ENCODE measurements around the gene CNTN6.

The CNTN6 gene

DNA sequence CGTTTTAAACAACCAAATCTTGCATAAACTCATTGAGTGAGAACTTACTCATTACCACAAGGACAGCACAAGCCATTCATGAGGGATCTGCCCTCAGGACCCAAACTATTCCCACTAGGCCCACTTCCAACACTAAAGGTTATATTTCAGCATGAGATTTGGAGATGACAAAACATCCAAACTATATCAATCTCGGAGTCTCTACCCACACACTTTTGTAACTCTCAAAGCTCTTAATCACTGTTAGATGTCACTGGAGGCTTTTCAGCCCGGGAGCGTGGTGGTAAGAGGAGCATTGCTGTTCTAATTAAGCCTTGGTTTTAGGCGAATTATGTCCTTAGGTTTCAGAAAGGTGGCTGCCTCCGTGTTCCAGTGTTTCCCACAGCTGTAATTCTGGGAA, 86.3 kb downstream of the CNTN6 start:
- no peak for DNase-seq (ENCODE audit: low spot score)

DNA sequence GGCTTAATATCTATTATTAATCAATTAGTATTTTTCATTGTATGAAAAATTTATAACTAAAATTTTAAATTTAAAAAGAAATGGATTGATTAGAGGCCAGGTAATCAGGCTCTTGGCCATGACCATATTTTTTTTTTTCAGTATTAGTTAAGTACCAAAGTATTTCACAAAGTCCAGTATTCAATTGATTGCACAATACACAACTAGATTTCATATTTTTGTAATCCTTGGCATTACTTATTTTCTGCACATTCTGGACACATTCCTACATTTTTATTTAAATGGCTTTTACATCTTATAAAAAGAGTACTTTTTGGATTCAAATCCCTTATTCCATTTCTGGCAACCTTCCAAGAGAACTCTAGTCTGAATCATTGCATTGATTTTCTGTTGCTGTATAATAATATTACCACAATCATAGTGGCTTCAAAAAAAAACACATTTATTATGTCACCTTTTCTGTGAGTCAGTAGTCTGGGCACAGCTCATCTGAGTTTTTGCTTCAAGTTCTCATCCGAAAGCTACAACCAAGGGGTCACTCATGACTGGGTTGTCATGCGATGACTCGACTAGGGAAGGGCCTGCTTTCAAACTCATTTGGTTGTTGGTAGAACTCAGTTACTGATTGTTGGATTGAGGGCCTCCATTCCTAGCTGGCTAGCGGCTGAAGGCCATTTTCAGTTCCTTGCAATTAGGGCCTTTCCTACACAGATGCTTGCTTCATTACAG, 90.7 kb downstream of the CNTN6 start:
- DNase-seq (ENCODE audit: low spot score): no peak

DNA sequence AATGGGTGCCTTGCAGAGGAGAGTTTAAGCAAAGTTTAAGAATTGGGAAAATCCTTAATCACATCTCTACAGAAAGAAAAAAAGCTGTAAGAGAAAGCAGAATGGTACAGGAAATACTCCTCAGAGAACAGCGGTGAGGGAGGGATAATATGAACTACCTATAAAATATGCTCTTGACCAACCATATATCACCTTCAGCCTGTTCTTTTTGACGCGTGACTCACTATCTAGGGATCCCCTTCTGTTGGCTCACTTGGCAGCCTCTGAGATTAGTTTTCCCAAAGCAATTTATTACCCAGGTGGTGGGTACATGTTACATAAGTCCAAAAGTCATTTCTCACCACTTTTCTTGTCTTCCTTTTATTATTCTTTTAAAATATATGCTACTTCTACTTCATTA, 97.7 kb downstream of the CNTN6 start:
- no peak for DNase-seq (ENCODE audit: low spot score)

DNA sequence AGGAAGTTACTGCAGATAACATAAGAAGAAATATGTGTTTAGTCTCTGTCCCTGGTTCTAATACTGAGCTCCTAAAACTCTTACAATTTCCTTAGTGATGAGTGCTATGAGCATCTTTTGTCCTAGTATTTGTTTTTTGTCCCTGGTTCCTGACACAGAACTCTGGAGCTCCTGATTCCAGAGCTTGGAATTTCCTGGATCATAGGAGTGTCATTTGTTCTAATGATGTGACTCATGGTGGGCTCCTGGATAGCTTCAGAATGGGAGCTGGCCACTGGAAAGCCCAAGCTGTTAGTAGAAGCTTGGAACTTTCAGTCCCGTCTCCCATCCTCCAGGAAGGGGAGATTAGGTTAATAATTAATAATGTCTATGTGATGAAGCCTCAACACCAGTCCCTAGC, 98.2 kb downstream of the CNTN6 start:
- no peak for DNase-seq (ENCODE audit: low spot score)

DNA sequence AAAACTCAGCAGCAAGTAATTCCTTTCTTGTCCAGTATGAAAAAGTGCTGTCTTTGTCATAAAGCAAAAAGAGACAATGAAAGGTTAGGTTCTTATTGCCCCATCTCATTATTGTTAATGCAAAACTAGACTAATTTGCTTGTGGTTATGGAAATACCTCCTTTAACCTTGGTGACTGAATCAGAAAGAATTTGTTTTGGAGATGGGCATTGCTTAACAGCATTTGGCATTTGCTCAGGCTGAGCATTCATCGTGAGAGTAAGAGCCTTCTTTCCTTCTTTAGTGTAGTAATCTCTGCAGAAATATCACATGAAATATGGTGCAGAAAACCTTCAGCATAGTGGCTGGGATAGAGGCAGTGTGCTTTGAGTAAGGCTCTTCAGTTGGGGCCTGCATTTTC, 103.1 kb downstream of the CNTN6 start:
- DNase-seq (ENCODE audit: low spot score): no peak

- DNase-seq (ENCODE audit: low spot score): no peak
These were observed 104.2 kb downstream of the CNTN6 start for GRCh38 chr3:1197051-1197450.

DNA sequence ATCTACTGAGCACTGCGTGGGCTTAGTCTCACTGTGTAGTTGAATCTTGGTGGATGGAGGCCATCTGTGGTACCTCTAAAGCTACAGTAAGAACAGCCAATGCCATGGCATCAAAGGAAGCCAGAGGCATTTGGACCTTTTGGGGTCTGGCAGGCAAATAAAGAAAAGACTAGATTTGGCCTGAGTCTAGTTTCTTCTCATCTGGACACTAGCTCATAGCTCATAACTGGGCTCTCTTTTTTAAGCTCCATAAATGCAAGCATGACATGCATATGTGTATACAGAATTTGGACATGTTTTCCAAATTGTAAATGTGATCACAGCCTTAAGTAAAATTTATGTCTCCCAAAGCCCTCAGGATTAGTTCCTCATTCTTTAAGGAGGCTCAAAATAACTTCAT, 107.5 kb downstream of the CNTN6 start:
- DNase-seq (ENCODE audit: low spot score): no peak

- no peak for DNase-seq (ENCODE audit: low spot score)
These were observed 115.1 kb downstream of the CNTN6 start for GRCh38 chr3:1207904-1208303.

- DNase-seq (ENCODE audit: low spot score): no peak
These were observed 122.1 kb downstream of the CNTN6 start for GRCh38 chr3:1214933-1215332.

DNA sequence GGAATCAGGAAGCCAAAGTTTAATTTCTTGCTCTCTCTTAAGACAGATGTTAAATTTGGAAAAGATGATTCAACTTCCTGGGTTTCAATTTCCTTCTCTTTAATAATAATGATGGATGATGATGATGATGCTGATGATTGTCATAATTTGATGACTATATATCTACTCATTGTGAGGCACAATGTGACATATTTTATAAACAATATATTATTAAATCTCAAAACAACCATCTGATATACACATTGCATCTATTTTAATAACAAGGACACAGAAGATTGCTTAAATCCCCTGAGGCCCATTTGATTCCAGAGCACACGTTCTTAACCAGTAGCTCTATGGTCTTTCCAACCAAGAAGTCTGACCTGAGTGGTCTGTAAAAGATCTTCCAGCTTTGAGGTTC, 124.0 kb downstream of the CNTN6 start:
- no peak for DNase-seq (ENCODE audit: low spot score)

- no peak for DNase-seq (ENCODE audit: low spot score)
These were observed 134.3 kb downstream of the CNTN6 start for GRCh38 chr3:1227111-1227510.

GRCh38 chr3:1228289-1228688, 135.5 kb downstream of the CNTN6 start:
- no peak for DNase-seq (ENCODE audit: low spot score)

- DNase-seq (ENCODE audit: low spot score): no peak
These were observed 138.1 kb downstream of the CNTN6 start for GRCh38 chr3:1230920-1231319.

DNA sequence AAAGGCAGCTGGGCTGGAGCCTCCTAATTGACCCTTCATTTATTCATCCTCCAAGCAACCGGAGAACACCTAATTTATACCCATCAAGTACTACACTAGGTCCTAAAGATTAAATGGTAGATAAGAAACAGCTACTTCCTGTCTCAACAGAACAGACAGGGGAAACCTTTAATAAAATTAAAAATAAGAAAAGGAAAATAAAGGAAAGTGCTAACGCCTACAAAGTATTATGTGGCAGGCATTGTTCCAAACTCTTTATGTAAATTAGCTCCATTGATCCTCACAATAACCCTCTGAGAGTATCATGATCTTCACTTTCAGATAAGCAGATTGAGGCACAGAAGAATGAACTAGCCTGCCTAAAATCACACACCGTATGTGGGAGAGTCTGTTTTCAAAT, 139.5 kb downstream of the CNTN6 start:
- DNase-seq (ENCODE audit: low spot score): no peak

DNA sequence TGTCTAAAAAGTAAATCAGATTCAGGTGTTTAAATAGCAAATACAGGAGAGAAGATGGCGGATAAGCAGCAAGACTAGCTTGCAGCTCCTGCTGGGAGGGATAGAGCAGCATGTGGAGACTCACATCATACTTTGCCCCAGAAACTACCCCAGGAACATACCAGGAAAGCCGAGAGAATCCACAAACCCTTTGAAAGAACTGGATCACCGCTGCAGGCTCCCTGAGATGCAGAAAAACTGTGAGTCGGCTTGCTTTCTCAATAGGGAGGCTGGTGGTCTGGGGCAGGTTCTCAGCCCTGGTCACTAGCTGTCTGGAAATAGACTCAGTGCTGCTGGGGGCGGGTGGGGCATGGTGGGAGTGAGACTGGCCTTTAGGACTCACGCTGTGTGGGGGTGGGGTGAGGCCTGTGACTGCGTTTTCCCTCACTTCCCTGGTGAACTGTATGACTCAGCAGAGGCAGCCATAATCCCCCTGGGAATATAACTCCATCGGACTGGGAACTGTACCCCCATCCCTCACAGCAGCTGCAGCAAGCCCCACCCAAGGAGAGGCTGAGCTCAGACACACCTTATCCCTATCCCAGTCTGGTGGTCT, 142.8 kb downstream of the CNTN6 start:
- no peak for DNase-seq (ENCODE audit: low spot score)

GRCh38 chr3:1251282-1252060, 158.6 kb downstream of the CNTN6 start:
- no peak for DNase-seq (ENCODE audit: low spot score)

- DNase-seq (ENCODE audit: low spot score): peak; percentile 41
These were observed 159.2 kb downstream of the CNTN6 start for GRCh38 chr3:1252061-1252430.

DNA sequence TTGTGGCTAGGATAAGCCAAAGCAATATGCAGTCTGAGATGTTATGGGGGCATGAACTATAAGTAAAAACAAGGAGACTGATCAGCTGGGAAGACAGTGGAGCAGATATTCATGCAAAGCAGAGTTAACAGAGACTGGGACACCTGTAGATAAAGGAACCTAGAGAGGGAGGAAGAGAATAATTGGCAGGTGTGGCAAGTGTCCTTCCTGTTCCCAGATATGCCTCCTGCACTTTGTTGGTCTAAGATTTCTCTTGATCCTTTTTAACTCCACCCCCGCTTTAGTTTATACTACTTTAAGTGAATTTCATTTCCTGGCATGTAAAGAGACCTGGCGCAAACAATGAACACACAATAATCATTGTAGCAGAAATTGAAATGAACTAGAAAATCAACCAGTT, 169.4 kb downstream of the CNTN6 start:
- DNase-seq (ENCODE audit: low spot score): no peak

DNA sequence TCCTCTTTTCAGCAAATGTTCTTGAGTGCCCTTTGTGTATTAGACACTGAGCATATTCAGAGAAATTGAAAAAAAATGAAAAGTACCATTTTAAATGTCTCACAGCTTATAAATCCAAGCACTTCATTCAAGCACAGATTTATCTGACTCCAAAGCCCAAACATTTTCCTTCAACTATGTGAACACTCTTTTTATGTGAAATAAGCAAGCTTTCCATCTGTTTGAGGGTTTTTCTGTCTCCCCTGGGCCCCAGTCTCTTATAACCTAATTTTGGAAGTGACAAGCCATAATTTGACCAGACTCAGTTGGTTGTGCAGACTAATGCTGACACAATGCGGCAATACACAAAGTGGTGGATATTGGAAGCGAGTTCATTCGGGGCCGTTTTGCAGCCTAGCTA, 170.3 kb downstream of the CNTN6 start:
- no peak for DNase-seq (ENCODE audit: low spot score)

- DNase-seq (ENCODE audit: low spot score): no peak
These were observed 177.0 kb downstream of the CNTN6 start for GRCh38 chr3:1269808-1270207.

DNA sequence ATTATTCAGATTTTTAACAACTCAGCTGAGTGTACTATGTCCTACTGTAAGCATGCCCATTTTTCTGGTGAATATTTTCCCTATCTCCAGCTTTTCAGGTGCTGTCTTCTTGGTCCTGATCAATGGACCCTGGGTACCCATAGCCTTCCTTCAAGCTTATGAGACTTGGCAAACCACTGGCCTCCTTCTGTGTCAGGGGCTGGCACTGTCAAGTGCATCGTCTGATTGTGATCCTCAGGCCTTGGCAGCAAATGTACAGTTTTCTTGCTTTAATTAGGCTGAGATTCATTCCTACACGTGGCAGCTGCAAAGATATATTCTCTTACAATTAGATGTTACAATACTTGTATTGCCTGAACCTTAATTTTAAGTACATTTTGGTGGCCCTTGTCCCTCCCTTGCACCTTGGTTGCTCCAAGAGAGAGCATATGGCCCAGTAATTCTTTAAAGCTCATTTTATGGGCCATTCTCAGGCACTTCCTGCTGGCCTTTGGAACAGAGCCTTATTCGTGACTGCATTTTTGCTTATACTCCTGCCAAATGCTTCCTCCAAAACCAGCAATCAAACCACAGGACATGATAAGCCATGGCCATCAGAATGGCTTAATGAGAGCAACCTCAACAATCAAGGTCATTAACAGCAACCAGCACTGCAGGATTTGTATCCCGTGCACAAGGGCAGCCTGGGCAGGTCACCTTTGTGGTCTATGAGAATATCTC, 179.9 kb downstream of the CNTN6 start:
- no peak for DNase-seq (ENCODE audit: low spot score)

GRCh38 chr3:1275495-1275894, 182.7 kb downstream of the CNTN6 start:
- peak; percentile 27 for DNase-seq (ENCODE audit: low spot score)

GRCh38 chr3:1287815-1288214, 195.0 kb downstream of the CNTN6 start:
- DNase-seq (ENCODE audit: low spot score): no peak
